Neuronal stem cell (in vitro differentiated cells): Measurements from ENCODE around the gene SOX12.

Experiments used
- DNase-seq: peaks from one replicate; pipeline ENCODE4 v3.0.0-alpha.2; 2013; ENCODE audit warnings: low spot score
- H2AFZ ChIP-seq: one replicate; pipeline ENCODE4 v1.6.1; 2013; ENCODE audit warnings: mild to moderate bottlenecking, low read length, inconsistent platforms
- H2AK5ac ChIP-seq: 2 replicates; pipeline ENCODE4 v1.6.1; 2013; ENCODE audit warnings: low read depth, mild to moderate bottlenecking, inconsistent platforms, low read length, moderate library complexity, mixed read lengths
- H2BK120ac ChIP-seq: 2 replicates; pipeline ENCODE4 v1.6.1; 2013; ENCODE audit warnings: low read depth, mild to moderate bottlenecking, inconsistent platforms, low read length, moderate library complexity, mixed read lengths
- H2BK12ac ChIP-seq: one replicate; pipeline ENCODE4 v1.6.1; 2013; ENCODE audit warnings: low read length, inconsistent platforms
- H2BK15ac ChIP-seq: 2 replicates; pipeline ENCODE4 v1.6.1; 2013; ENCODE audit warnings: mild to moderate bottlenecking, low read length, inconsistent platforms, mixed read lengths
- H2BK5ac ChIP-seq: one replicate; pipeline ENCODE4 v1.6.1; 2013; ENCODE audit warnings: inconsistent platforms, mild to moderate bottlenecking, low read length, moderate library complexity
- H3K14ac ChIP-seq: one replicate; pipeline ENCODE4 v1.6.1; 2013; ENCODE audit warnings: low read length, inconsistent platforms
- H3K18ac ChIP-seq: 2 replicates; pipeline ENCODE4 v1.6.1; 2013; ENCODE audit warnings: low read length, inconsistent platforms
- H3K23ac ChIP-seq: 2 replicates; pipeline ENCODE4 v1.6.1; 2013; ENCODE audit warnings: low read depth, mild to moderate bottlenecking, mixed read lengths, low read length, inconsistent platforms; ENCODE audit not compliant: poor library complexity
- H3K27ac ChIP-seq: replicated peaks from 3 replicates; pipeline ENCODE4 v1.5.1; 2013; ENCODE audit warnings: low read length, inconsistent platforms
- H3K27me3 ChIP-seq, 3 experiments: 2 replicates each; pipeline ENCODE4 v1.6.1; 2013; ENCODE audit warnings: low read length in 3 of 3, mild to moderate bottlenecking in 2 of 3, inconsistent platforms in 1 of 3, low read depth in 1 of 3, mixed read lengths in 1 of 3, moderate library complexity in 1 of 3; ENCODE audit not compliant: control insufficient read depth in 3 of 3, insufficient read depth in 3 of 3
- H3K36me3 ChIP-seq, 2 donors: replicated peaks in 1 of 2; 2 replicates each; pipeline ENCODE4 v1.6.1; 2013; ENCODE audit warnings: low read length in 2 of 2; ENCODE audit not compliant: control insufficient read depth in 2 of 2, insufficient read depth in 2 of 2
- H3K4ac ChIP-seq: 2 replicates; pipeline ENCODE4 v1.6.1; 2013; ENCODE audit warnings: inconsistent platforms, mild to moderate bottlenecking, low read length, moderate library complexity
- H3K4me1 ChIP-seq, 2 donors: 1 replicate in 1 of 2; 2 replicates in 1 of 2; pipeline ENCODE4 v1.6.1; 2013; ENCODE audit warnings: low read length in 2 of 2, low read depth in 1 of 2; ENCODE audit not compliant: control insufficient read depth in 2 of 2, insufficient read depth in 1 of 2
- H3K4me2 ChIP-seq: one replicate; pipeline ENCODE4 v1.6.1; 2013; ENCODE audit warnings: mild to moderate bottlenecking, low read length, inconsistent platforms; ENCODE audit not compliant: insufficient read depth, poor library complexity, severe bottlenecking
- H3K4me3 ChIP-seq, 2 donors: 2 replicates each; pipeline ENCODE4 v1.5.1; 2013; ENCODE audit warnings: low read length in 2 of 2, mild to moderate bottlenecking in 2 of 2, inconsistent platforms in 1 of 2, moderate library complexity in 1 of 2
- H3K79me1 ChIP-seq: one replicate; pipeline ENCODE4 v1.6.1; 2013; ENCODE audit warnings: low read depth, mild to moderate bottlenecking, inconsistent platforms, low read length, moderate library complexity
- H3K9ac ChIP-seq: one replicate; pipeline ENCODE4 v1.6.1; 2013; ENCODE audit warnings: mild to moderate bottlenecking, low read depth, low read length, inconsistent platforms; ENCODE audit not compliant: poor library complexity
- H3K9me3 ChIP-seq, 2 donors: replicated peaks in 1 of 2; 2 replicates each; pipeline versions ENCODE3 to v1.6.1; 2013; ENCODE audit warnings: low read length in 2 of 2, mild to moderate bottlenecking in 2 of 2, inconsistent platforms in 1 of 2, low read depth in 1 of 2, mixed read lengths in 1 of 2, moderate library complexity in 1 of 2; ENCODE audit not compliant: control insufficient read depth in 2 of 2, insufficient read depth in 1 of 2
- H4K8ac ChIP-seq: one replicate; pipeline ENCODE4 v1.6.1; 2013; ENCODE audit warnings: low read depth, mild to moderate bottlenecking, inconsistent platforms, low read length, moderate library complexity
- H4K91ac ChIP-seq: one replicate; pipeline ENCODE4 v1.6.1; 2013; ENCODE audit warnings: low read length, low read depth, mild to moderate bottlenecking, inconsistent platforms; ENCODE audit not compliant: poor library complexity
- WGBS, 2 donors: extraction: QIAGEN DNeasy Blood & Tissue Kit; methylation state at CpG; one replicate each; pipeline ENCODE4 v1.1.7; 2013; ENCODE audit warnings: missing lambda C conversion rate in 2 of 2, mixed read lengths in 1 of 2; ENCODE audit not compliant: insufficient read length in 2 of 2, insufficient replicate concordance in 1 of 2; ENCODE audit errors: extremely low coverage in 2 of 2; 5-methylcytosine and 5-hydroxymethylcytosine counted together

The SOX12 gene

DNA sequence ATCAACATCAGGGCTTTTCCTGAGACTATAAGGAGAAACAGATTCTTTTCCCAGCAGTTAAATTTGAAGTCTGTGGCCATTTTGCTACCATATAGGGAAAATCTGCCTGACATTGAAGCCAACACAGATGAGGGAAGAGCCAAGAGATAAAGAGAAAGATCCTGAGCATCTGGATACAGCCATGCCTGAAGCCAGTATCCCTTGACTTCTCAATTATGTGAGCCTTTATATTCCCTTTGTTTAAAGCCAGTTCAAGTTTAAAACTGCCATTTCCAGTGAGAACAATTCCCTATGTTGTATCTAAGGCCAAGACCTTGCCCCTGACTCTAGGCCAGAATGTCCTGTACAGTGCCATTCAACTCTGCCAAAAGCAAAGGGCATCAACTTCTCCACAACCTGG lies 17.8 kb downstream of the SOX12 start:
- Histone ChIP-seq H3K4ac (no peak overlapping the region), H3K4me2 (no peak overlapping the region), H2AFZ (no peak overlapping the region), H3K18ac (no peak overlapping the region), H3K4me1 (peaks cover 4 to 5% of the 10 kb centered on the region in 2 donors), H4K8ac (no peak overlapping the region), H3K9ac (no peak overlapping the region), H3K14ac (no peak overlapping the region), H3K36me3 (peaks cover 0 to 3% of the 10 kb centered on the region in 2 donors), H2BK15ac (no peak overlapping the region), H4K91ac (no peak overlapping the region), H3K4me3 (no peak overlapping the region), H3K9me3 (no peaks in the 10 kb centered on the region), H3K27ac (no peak overlapping the region), H2BK120ac (no peak overlapping the region), H3K27me3 (no peaks in the 10 kb centered on the region), H3K23ac (no peak overlapping the region), H3K79me1 (no peaks in the 10 kb centered on the region), H2BK12ac (no peak overlapping the region), H2BK5ac (no peak overlapping the region), H2AK5ac (no peak overlapping the region)
- no peak for DNase-seq

DNA sequence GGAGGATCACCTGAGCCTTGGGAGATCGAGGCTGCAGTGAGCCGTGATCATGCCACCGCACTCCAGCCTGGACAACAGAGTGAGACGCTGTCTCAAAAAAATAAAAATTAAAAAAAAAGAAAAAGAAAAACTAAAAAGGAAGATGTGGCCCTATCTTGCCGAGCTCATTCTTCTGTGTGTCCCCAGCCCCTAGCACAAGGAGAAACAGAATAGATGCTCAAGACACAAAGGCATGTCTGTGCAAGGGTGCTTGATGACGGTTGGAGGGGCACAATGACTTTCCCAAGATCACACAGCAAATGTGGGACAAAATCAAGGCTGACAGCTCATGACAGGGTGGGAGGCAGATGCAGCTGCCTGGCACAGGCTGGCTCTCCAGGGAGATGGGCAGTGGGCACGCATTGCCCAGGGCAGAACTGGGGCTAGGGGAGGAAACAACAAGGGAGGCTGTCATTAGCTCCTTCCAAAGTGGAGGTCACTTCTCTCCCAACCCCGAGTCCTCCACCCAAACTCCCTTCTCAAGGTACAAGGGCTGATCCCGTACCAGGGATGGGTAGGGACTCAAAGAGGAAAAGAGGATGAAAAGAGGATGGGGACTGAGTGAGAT lies 20.8 kb downstream of the SOX12 start:
- Histone ChIP-seq H3K9me3 (no peaks in the 10 kb centered on the region), H3K4ac (no peak overlapping the region), H3K18ac (peak overlapping the region; percentile 1), H4K8ac (no peak overlapping the region), H3K4me1 (peaks cover 8 to 11% of the 10 kb centered on the region in 2 donors), H2BK5ac (peak overlapping the region; percentile 90), H2BK120ac (no peak overlapping the region), H3K27ac (peak overlapping the region; percentile 81), H3K79me1 (peaks cover 2% of the 10 kb centered on the region), H3K14ac (no peak overlapping the region), H2AK5ac (no peak overlapping the region), H4K91ac (no peak overlapping the region), H3K4me3 (peak overlapping the region; percentile 79 to 99), H2AFZ (peak overlapping the region; percentile 94), H3K9ac (peak overlapping the region; percentile 84), H3K23ac (no peak overlapping the region), H3K36me3 (peaks cover 6 to 14% of the 10 kb centered on the region in 2 donors), H2BK15ac (no peak overlapping the region), H2BK12ac (no peak overlapping the region), H3K27me3 (peaks cover 0 to 3% (median 0%) of the 10 kb centered on the region in 3 experiments), H3K4me2 (peak overlapping the region; percentile 93)
- no peak for DNase-seq
- WGBS, 2 donors: no CpG with 5 or more reads among the region's 9 CpGs

DNA sequence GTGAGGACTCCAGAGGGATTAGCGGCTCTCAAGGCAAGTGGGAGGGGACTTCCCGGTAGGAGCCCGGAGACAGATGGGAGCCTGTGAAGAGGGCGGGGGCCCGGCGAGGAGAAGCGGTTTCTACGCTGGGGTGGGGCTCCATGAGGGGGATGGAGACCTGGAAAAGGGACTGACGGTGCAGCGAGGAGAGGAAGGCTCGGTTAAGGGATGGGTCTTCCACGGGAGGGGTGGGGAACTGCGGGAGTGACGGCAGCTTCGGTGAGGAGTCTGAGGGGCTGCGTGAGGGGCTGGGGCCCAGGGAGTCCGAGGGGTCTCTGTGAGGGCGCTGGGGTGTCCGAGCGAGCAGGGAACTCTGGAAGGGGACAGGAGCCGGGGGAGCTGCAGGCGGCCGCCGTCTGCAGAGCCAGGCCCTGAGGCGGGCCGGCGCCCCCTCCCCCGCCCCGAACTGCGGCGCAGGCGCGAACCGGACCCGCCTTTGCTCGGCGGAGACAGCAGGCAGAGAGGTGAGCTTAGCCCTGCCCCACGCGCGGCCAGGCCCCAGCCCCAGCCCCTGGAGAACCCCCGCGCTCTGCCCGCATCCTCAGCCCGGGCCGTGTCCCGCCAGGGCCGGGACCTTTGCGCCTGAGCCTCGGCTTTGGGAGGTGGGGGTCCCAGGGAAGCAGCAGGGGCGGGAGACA lies 21.4 kb downstream of the SOX12 start, which contains the start of gene NRSN2:
Gene NRSN2, plus strand, starts transcription at position 472 of the 677 bp plus-strand sequence. CDS start 2,533 bp downstream, outside the sequence.
- peak; percentile 49 for DNase-seq

DNA sequence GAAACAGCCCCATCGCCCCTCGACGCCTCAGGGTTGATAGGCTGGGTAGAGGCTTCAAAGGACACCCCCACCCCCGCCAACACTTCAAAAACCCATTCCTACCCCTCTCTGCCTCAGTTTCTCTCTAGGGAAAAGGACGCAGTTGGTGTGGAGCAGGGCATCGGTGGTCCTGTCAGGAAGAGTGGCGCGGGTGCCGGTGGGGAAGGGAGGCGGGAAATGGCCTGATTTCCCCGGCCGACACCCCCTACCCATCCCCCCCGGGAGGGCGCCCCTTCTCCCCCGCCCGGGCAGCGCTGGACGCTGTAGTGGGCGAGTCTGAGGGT lies 21.9 kb downstream of the SOX12 start:
- Histone ChIP-seq H3K18ac (peak overlapping the region; percentile 81), H3K27ac (peak overlapping the region; percentile 72), H2AFZ (peak overlapping the region; percentile 94), H4K8ac (no peak overlapping the region), H2BK12ac (no peak overlapping the region), H3K4me3 (peak overlapping the region; percentile 79 to 99), H4K91ac (no peak overlapping the region), H3K14ac (no peak overlapping the region), H3K4me2 (peak overlapping the region; percentile 93), H3K9ac (peak overlapping the region; percentile 87), H2AK5ac (peak overlapping the region; percentile 60), H2BK15ac (peak overlapping the region; percentile 77), H3K9me3 (no peaks in the 10 kb centered on the region), H3K4ac (no peak overlapping the region), H3K27me3 (peaks cover 0 to 3% (median 0%) of the 10 kb centered on the region in 3 experiments), H3K23ac (peak overlapping the region; percentile 98), H2BK5ac (peak overlapping the region; percentile 90), H2BK120ac (no peak overlapping the region), H3K36me3 (peaks cover 6 to 18% of the 10 kb centered on the region in 2 donors), H3K79me1 (peaks cover 2% of the 10 kb centered on the region), H3K4me1 (peaks cover 8 to 11% of the 10 kb centered on the region in 2 donors)
- DNase-seq: no peak
- WGBS, 2 donors: no CpG with 5 or more reads among the region's 19 CpGs

More for the DNA sequence above, 21.4 kb downstream of the SOX12 start, which contains the start of gene NRSN2:
- Histone ChIP-seq H2BK12ac (no peak within 1 kb of the TSS), H3K79me1 (peaks cover 2% of the 10 kb centered on the region), H3K4ac (no peak within 1 kb of the TSS), H2AK5ac (peak within 1 kb of the TSS; percentile 60), H3K23ac (peak within 1 kb of the TSS; percentile 98), H4K8ac (no peak within 1 kb of the TSS), H3K4me2 (peak within 1 kb of the TSS; percentile 93), H2BK5ac (peak within 1 kb of the TSS; percentile 90), H3K9me3 (no peaks in the 10 kb centered on the region), H3K18ac (peak within 1 kb of the TSS; percentile 95), H2AFZ (peak within 1 kb of the TSS; percentile 94), H3K27ac (peak within 1 kb of the TSS; percentile 87), H3K4me3 (peak within 1 kb of the TSS; percentile 79 to 99), H2BK15ac (peak within 1 kb of the TSS; percentile 77), H3K27me3 (peaks cover 0 to 3% (median 0%) of the 10 kb centered on the region in 3 experiments), H4K91ac (no peak within 1 kb of the TSS), H2BK120ac (no peak within 1 kb of the TSS), H3K4me1 (peaks cover 8 to 11% of the 10 kb centered on the region in 2 donors), H3K36me3 (peaks cover 6 to 18% of the 10 kb centered on the region in 2 donors), H3K9ac (peak within 1 kb of the TSS; percentile 87), H3K14ac (peak within 1 kb of the TSS; percentile 42)
- WGBS, 2 donors: no CpG with 5 or more reads among the region's 50 CpGs
